IMR-90 (cell line): ENCODE results near the gene KYNU. TPM values are rescaled to one million over a fixed set of nuclear protein-coding genes. Genes with fewer than 3 reads are reported as not detected.

Source experiments
- ATAC-seq: fragments of 200-7000 bp; cut with Tn5 transposase; 2 replicates; pipeline ENCODE4 v1.9.1; 2020; ENCODE audit warnings: low read depth, mild to moderate bottlenecking, moderate library complexity
- BruUV-seq: library from RNA; stranded (reverse); fragments of 400-500 nt; replicated peaks from 2 replicates; lab custom pipeline; 2021; lab: Mats Ljungman, UMichigan
- CTCF ChIA-PET: fragments of 300-600 bp; formaldehyde crosslinking; extraction: SDS; loops from one replicate; lab custom pipeline; 2021; ENCODE audit warnings: antibody characterized with exemption; lab: Yijun Ruan, JAX
- POLR2A ChIA-PET: fragments of 300-600 bp; sonication (Branson Sonifier 250); formaldehyde crosslinking; loops from one replicate; lab custom pipeline; 2022; ENCODE audit warnings: antibody characterized with exemption; ENCODE audit not compliant: unreplicated experiment; lab: Charles Lee
- DNase-seq: peaks from one replicate; pipeline ENCODE4 v3.0.0; 2013
- H2AFZ ChIP-seq: replicated peaks from 2 replicates; pipeline ENCODE3; 2013; ENCODE audit warnings: low read length, mild to moderate bottlenecking; ENCODE audit not compliant: poor library complexity
- H2AK5ac ChIP-seq: 2 replicates; pipeline ENCODE4 v1.6.1; 2013; ENCODE audit warnings: low read depth, low read length, inconsistent platforms
- H2AK9ac ChIP-seq: replicated peaks from 2 replicates; pipeline ENCODE3; 2013; ENCODE audit warnings: mild to moderate bottlenecking, low read depth, low read length, moderate library complexity; ENCODE audit not compliant: poor library complexity
- H2BK120ac ChIP-seq: 2 replicates; pipeline ENCODE4 v1.6.1; 2013; ENCODE audit warnings: low read depth, low read length, inconsistent platforms
- H2BK15ac ChIP-seq: 3 replicates; pipeline ENCODE4 v1.6.1; 2013; ENCODE audit warnings: low read depth, low read length, inconsistent platforms
- H2BK20ac ChIP-seq: 2 replicates; pipeline ENCODE4 v1.6.1; 2013; ENCODE audit warnings: low read depth, mild to moderate bottlenecking, inconsistent platforms, low read length, moderate library complexity
- H2BK5ac ChIP-seq: 2 replicates; pipeline ENCODE4 v1.6.1; 2013; ENCODE audit warnings: mild to moderate bottlenecking, low read depth, low read length, inconsistent platforms; ENCODE audit not compliant: poor library complexity, severe bottlenecking
- H3K14ac ChIP-seq: replicated peaks from 2 replicates; pipeline ENCODE4 v1.6.1; 2013; ENCODE audit warnings: low read depth, low read length, inconsistent platforms
- H3K18ac ChIP-seq: 2 replicates; pipeline ENCODE4 v1.6.1; 2013; ENCODE audit warnings: low read depth, low read length, control low read depth
- H3K23ac ChIP-seq: 2 replicates; pipeline ENCODE4 v1.6.1; 2013; ENCODE audit warnings: low read depth, low read length, inconsistent platforms
- H3K27ac ChIP-seq: 2 replicates; pipeline ENCODE4 v1.5.1; 2013; ENCODE audit warnings: mild to moderate bottlenecking, control low read depth, low read length; ENCODE audit not compliant: insufficient read depth
- H3K27me3 ChIP-seq: 2 replicates; pipeline ENCODE4 v1.6.1; 2013; ENCODE audit warnings: low read length; ENCODE audit not compliant: control insufficient read depth, insufficient read depth
- H3K36me3 ChIP-seq: 2 replicates; pipeline ENCODE4 v1.6.1; 2013; ENCODE audit warnings: low read length, mixed read lengths; ENCODE audit not compliant: control insufficient read depth, insufficient read depth
- H3K4ac ChIP-seq: 2 replicates; pipeline ENCODE4 v1.6.1; 2013; ENCODE audit warnings: low read depth, low read length, inconsistent platforms
- H3K4me1 ChIP-seq: 2 replicates; pipeline ENCODE4 v1.6.1; 2013; ENCODE audit warnings: low read length, mixed read lengths; ENCODE audit not compliant: control insufficient read depth, insufficient read depth
- H3K4me2 ChIP-seq: 2 replicates; pipeline ENCODE4 v1.6.1; 2013; ENCODE audit warnings: low read depth, mild to moderate bottlenecking, control low read depth, low read length, moderate library complexity
- H3K4me3 ChIP-seq: 2 replicates; pipeline ENCODE4 v1.5.1; 2013; ENCODE audit warnings: low read depth, mild to moderate bottlenecking, control low read depth, low read length, moderate library complexity; ENCODE audit not compliant: insufficient read depth
- H3K56ac ChIP-seq: 2 replicates; pipeline ENCODE4 v1.6.1; 2013; ENCODE audit warnings: low read length, inconsistent platforms; ENCODE audit not compliant: insufficient read depth; ENCODE audit errors: extremely low read depth
- H3K79me1 ChIP-seq, 2 experiments: 2 replicates each; pipeline ENCODE4 v1.6.1; 2013; ENCODE audit warnings: low read length in 2 of 2, inconsistent platforms in 1 of 2, low read depth in 1 of 2
- H3K9ac ChIP-seq: 2 replicates; pipeline ENCODE4 v1.6.1; 2013; ENCODE audit warnings: low read depth, low read length, control low read depth
- H3K9me1 ChIP-seq: 2 replicates; pipeline ENCODE4 v1.6.1; 2013; ENCODE audit warnings: low read length, inconsistent platforms; ENCODE audit not compliant: insufficient read depth
- H3K9me3 ChIP-seq: 2 replicates; pipeline ENCODE4 v1.6.1; 2013; ENCODE audit warnings: low read length; ENCODE audit not compliant: control insufficient read depth, insufficient read depth
- H4K20me1 ChIP-seq: 2 replicates; pipeline ENCODE4 v1.6.1; 2013; ENCODE audit warnings: low read length, inconsistent platforms; ENCODE audit not compliant: insufficient read depth
- H4K5ac ChIP-seq: 2 replicates; pipeline ENCODE4 v1.6.1; 2013; ENCODE audit warnings: mild to moderate bottlenecking, low read depth, low read length, control low read depth
- H4K8ac ChIP-seq, 2 experiments: 2 replicates each; pipeline ENCODE4 v1.6.1; 2013; ENCODE audit warnings: low read depth in 2 of 2, low read length in 2 of 2, control low read depth in 1 of 2, inconsistent platforms in 1 of 2
- H4K91ac ChIP-seq: 2 replicates; pipeline ENCODE4 v1.6.1; 2013; ENCODE audit warnings: low read depth, low read length, inconsistent platforms; ENCODE audit not compliant: insufficient read depth
- MAFK ChIP-seq: IDR thresholded peaks from 2 replicates; pipeline ENCODE4 v1.6.1; 2012; ENCODE audit warnings: low read depth, low read length, improper control_type of control experiment
- RAD21 ChIP-seq: IDR thresholded peaks from 2 replicates; pipeline ENCODE4 v1.6.1; 2012; ENCODE audit warnings: low read length, improper control_type of control experiment
- WGBS, 2 experiments: methylation state at CpG; one replicate each; pipeline versions ENCODE4 v1.1.5 to v1.1.7; 2013; ENCODE audit warnings: missing lambda C conversion rate in 2 of 2; ENCODE audit not compliant: insufficient read length in 1 of 2; ENCODE audit errors: extremely low coverage in 2 of 2; 5-methylcytosine and 5-hydroxymethylcytosine counted together
- dilution Hi-C: fragments of 300-500 bp; cut with HindIII; formaldehyde crosslinking; loops from one replicate; pipeline ENCODE4 v1.14.3; 2018; ENCODE audit warnings: low sequenced_read_pairs; ENCODE audit not compliant: unreplicated experiment
- in situ Hi-C: fragments of 300-500 bp; cut with MboI; formaldehyde crosslinking; loops from 3 replicates; pipeline ENCODE4 v1.14.3; 2019; ENCODE audit warnings: low sequenced_read_pairs, inconsistent platforms, mixed read lengths
- intact Hi-C: fragments of 100-400 bp; cut with micrococcal nuclease; formaldehyde crosslinking; loops from 2 replicates; pipeline ENCODE4 v1.10.0; 2022
- polyA plus RNA-seq, 3 experiments: library from polyadenylated mRNA; depleted of rRNA; stranded (reverse); fragments of >200 nt; gene quantifications; 2 replicates each; pipeline ENCODE4 v1.2.3, GENCODE V29; 2012; ENCODE audit warnings: low replicate concordance in 1 of 3
- total RNA-seq: library from RNA; depleted of rRNA; stranded (reverse); fragments of >200 nt; gene quantifications from 2 replicates; pipeline ENCODE4 v1.2.3, GENCODE V29; 2012

KYNU gene
- total and polyA plus RNA-seq, 2 of the 4 experiments (the other 2 are of a cell fraction), result 0.75 to 2.9 TPM

- Histone ChIP-seq H4K20me1 (no peaks in the 10 kb centered on the region), H4K8ac (no peak overlapping the region), H2BK5ac (no peak overlapping the region), H3K56ac (no peak overlapping the region), H3K14ac (no peak overlapping the region), H3K36me3 (no peaks in the 10 kb centered on the region), H2BK120ac (no peak overlapping the region), H2BK20ac (no peak overlapping the region), H3K27ac (no peak overlapping the region), H3K9me1 (no peaks in the 10 kb centered on the region), H2AFZ (no peak overlapping the region), H3K4ac (no peak overlapping the region), H3K9me3 (no peaks in the 10 kb centered on the region), H2BK15ac (no peak overlapping the region), H3K27me3 (no peaks in the 10 kb centered on the region), H3K4me2 (no peak overlapping the region), H2AK9ac (no peak overlapping the region), H4K5ac (no peak overlapping the region), H3K79me1 (no peaks in the 10 kb centered on the region), H3K4me1 (no peaks in the 10 kb centered on the region), H3K4me3 (no peak overlapping the region), H2AK5ac (no peak overlapping the region), H3K23ac (no peak overlapping the region), H4K91ac (no peak overlapping the region), H3K9ac (no peak overlapping the region), H3K18ac (no peak overlapping the region)
- no peak for TF ChIP-seq RAD21
- TF ChIP-seq MAFK, result peak; percentile 70
- in situ Hi-C loops, result no loop called here
- intact Hi-C loops, result no loop called here
- DNase-seq, result no peak
- CTCF ChIA-PET, result no interaction called here
- no peak for ATAC-seq
- no CpG with 5 or more reads among the region's 1 CpG for WGBS, 2 experiments
- POLR2A ChIA-PET, result no interaction called here
- no TSS peak for BruUV-seq
- dilution Hi-C loops, result no loop called here
Measured at GRCh38 chr2:142957144-142957543, 79.7 kb downstream of the KYNU start.
